Ectodermal cell (in vitro differentiated cells): ENCODE data around the gene PNLIPRP2.

Experiments used
- H3K27ac ChIP-seq: 2 replicates; pipeline ENCODE4 v1.7.0; 2013; ENCODE audit warnings: mild to moderate bottlenecking, low read depth, low read length; ENCODE audit not compliant: insufficient read depth, poor library complexity, severe bottlenecking
- H3K27me3 ChIP-seq: 2 replicates; pipeline ENCODE4 v1.7.0; 2013; ENCODE audit warnings: mild to moderate bottlenecking, low read length; ENCODE audit not compliant: insufficient read depth, control insufficient read depth, poor library complexity, severe bottlenecking
- H3K36me3 ChIP-seq: one replicate; pipeline ENCODE4 v1.7.0; 2013; ENCODE audit warnings: low read length; ENCODE audit not compliant: control insufficient read depth, insufficient read depth
- H3K4me1 ChIP-seq: one replicate; pipeline ENCODE4 v1.7.0; 2013; ENCODE audit warnings: low read length; ENCODE audit not compliant: control insufficient read depth, insufficient read depth
- H3K4me3 ChIP-seq: 2 replicates; pipeline ENCODE4 v1.7.0; 2013; ENCODE audit warnings: low read depth, low read length, control low read depth; ENCODE audit not compliant: insufficient read depth
- H3K9me3 ChIP-seq: 2 replicates; pipeline ENCODE4 v1.7.0; 2013; ENCODE audit warnings: mild to moderate bottlenecking, low read length, moderate library complexity; ENCODE audit not compliant: control insufficient read depth
- WGBS, 2 experiments: methylation state at CpG; one replicate each; pipeline ENCODE4 v1.1.7; 2013; ENCODE audit warnings: missing lambda C conversion rate in 2 of 2; 5-methylcytosine and 5-hydroxymethylcytosine counted together

Gene PNLIPRP2

DNA sequence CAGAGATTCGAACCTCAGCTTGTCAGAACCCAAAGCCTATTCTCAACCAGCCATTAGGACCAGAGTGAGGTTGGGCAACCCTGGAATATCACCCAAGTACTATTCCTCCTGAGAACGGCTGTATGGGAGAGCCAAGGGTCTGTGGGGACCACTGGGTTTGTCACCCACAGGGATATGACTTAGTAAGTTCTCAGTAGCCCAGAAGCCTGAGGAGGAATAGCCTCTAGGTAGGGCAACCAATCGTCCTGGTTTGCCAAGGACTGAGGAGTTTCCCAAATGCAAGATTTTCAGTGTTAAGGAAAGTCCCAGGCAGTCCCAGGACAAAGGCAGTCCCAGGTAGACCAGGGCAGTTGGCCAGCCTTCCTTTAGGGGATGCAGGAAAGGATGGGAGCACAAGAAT is 46.7 kb downstream of the PNLIPRP2 start:
- Histone ChIP-seq H3K4me3 (no peak overlapping the region), H3K9me3 (no peaks in the 10 kb centered on the region), H3K27ac (no peak overlapping the region), H3K27me3 (no peaks in the 10 kb centered on the region), H3K36me3 (no peaks in the 10 kb centered on the region), H3K4me1 (no peaks in the 10 kb centered on the region)
- WGBS, 2 experiments = 93 to 97% methylated on average over 3 of the region's 3 CpGs

DNA sequence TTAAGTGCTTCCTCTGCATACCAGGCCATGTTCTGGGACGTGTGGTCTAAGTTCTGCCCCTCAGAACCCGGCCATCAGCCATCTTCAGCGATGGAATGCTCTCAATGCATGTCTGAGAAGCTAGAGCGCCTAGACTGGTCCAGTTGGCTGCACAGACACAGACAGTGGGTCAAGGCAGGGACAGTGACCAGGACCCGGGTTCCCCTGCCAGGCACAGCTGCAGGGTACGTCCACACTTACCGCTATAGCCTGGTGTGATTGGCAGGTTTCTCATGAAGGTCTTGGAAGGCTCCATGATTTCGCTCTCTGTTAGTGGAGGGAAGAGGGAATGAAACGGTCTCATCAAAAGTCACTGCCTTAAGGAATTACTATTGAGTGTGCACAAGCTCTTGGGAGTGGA is 47.3 kb downstream of the PNLIPRP2 start:
- WGBS, 2 experiments = 96% methylated on average over 9 of the region's 9 CpGs
- Histone ChIP-seq H3K4me1 (no peaks in the 10 kb centered on the region), H3K4me3 (no peak overlapping the region), H3K27me3 (no peaks in the 10 kb centered on the region), H3K9me3 (no peaks in the 10 kb centered on the region), H3K27ac (no peak overlapping the region), H3K36me3 (no peaks in the 10 kb centered on the region)

DNA sequence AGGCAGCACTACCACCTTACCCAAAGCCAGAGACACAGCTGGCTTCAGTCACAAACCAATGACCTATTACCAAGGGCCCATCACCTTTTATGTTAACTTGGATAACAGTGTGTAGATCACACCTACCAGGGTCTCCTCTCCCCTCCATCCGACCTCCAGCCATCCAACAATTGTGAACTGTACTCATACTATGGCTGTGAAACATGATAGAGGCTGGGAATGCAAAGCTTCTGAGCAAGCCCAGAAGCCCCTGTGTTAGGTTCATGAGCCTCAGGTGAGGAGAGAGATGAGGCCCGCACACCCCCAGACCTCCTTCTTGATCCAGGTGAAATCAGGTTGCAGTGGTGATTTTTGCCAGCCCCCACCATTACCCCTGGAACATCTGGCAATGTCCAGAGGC is 47.7 kb downstream of the PNLIPRP2 start:
- 93 to 98% methylated on average over 2 of the region's 2 CpGs for WGBS, 2 experiments
- Histone ChIP-seq H3K4me1 (no peaks in the 10 kb centered on the region), H3K4me3 (no peak overlapping the region), H3K36me3 (no peaks in the 10 kb centered on the region), H3K27me3 (no peaks in the 10 kb centered on the region), H3K27ac (no peak overlapping the region), H3K9me3 (no peaks in the 10 kb centered on the region)

DNA sequence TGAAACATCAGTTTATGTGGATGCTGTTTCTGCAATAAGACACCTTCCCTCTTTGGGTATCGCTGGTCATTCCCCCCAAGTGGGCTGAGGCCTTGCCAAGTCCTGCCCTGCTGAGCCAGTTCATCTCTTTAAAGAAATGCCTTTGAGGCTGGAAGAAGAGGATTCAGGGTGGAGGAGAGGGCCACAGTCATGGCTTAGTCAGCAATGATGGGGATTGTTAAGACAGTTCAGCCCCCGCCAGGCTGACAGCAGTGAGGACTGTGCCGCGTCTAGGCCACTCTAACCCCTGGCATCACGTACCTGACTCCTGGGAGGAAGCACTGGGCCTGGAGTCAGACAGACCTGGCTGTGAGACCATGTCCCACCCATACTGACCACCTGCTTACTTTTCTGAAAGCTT is 48.3 kb downstream of the PNLIPRP2 start:
- H3K4me1 ChIP-seq = no peaks in the 10 kb centered on the region
- no peaks in the 10 kb centered on the region for H3K36me3 ChIP-seq
- H3K27me3 ChIP-seq = no peaks in the 10 kb centered on the region
- no peaks in the 10 kb centered on the region for H3K9me3 ChIP-seq
- no peak overlapping the region for H3K4me3 ChIP-seq
- H3K27ac ChIP-seq = no peak overlapping the region
- WGBS, 2 experiments = 88 to 91% methylated on average over 5 of the region's 5 CpGs

DNA sequence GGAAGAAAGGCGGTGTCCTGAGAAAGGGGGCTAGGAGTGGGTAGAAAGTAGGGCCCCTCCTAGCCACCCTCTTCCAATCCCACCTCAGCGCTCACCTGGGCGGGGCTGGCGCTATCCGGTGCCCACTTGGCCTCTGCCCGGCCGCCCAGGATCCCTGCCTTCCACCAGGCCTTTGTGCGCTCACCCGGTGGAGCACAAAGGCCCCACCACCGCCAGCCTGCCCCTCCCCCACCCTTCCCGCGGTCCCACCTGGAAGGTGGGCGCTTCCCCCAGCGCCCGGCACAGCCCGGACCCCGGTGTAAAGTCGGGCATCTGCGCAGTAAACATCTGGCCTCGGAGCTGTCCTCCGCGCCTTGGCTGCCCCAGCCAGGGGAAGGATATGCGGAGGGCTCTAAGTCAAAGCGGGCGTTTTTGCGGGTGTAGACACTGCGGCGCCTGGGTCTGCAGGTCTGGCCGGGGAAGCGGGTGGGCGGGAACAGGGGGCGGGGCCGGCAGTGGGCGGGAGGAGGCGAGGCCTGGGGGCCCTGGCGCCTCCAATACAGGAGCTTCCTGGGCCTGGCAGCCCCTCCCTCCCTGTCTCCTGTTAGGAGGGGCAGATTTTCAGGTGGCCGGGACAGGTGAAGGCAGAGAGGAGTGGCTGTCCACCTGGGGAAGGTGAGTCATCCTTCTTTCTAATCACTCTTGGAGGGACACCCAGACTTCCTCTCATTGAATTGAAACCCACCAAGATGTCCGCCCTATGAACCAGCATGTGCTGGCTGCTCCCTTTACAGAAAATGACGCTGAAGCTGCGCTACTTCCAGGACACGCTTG is 49.3 kb downstream of the PNLIPRP2 start:
- no peaks in the 10 kb centered on the region for H3K4me1 ChIP-seq
- peak overlapping the region; percentile 48 for H3K4me3 ChIP-seq
- 13 to 14% methylated on average over 39 to 40 of the region's 41 CpGs for WGBS, 2 experiments
- no peaks in the 10 kb centered on the region for H3K36me3 ChIP-seq
- no peaks in the 10 kb centered on the region for H3K9me3 ChIP-seq
- H3K27ac ChIP-seq = no peak overlapping the region
- H3K27me3 ChIP-seq = no peaks in the 10 kb centered on the region

DNA sequence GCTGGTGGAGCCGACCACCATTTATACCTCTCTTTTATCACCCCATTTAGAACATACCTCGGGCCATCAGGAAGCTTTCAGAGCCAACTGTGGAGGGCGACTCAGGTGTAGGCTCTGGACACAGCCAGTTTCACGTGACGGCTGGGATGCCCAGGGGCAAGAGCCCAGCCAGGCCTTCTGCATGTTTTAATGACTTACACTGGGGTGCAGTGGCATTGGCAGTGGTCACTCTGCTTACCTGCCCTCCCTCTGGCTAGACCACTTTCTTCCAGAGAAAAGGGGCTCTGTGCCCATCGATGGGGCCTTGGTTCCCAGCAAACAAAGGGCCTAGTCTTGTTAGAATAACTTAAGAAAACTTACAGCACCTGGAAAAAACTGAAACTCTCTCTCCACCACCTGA is 50.0 kb downstream of the PNLIPRP2 start:
- no peaks in the 10 kb centered on the region for H3K27me3 ChIP-seq
- H3K36me3 ChIP-seq = no peaks in the 10 kb centered on the region
- no peak overlapping the region for H3K4me3 ChIP-seq
- no peak overlapping the region for H3K27ac ChIP-seq
- H3K9me3 ChIP-seq = no peaks in the 10 kb centered on the region
- no peaks in the 10 kb centered on the region for H3K4me1 ChIP-seq
- WGBS, 2 experiments = 92 to 93% methylated on average over 6 of the region's 6 CpGs

DNA sequence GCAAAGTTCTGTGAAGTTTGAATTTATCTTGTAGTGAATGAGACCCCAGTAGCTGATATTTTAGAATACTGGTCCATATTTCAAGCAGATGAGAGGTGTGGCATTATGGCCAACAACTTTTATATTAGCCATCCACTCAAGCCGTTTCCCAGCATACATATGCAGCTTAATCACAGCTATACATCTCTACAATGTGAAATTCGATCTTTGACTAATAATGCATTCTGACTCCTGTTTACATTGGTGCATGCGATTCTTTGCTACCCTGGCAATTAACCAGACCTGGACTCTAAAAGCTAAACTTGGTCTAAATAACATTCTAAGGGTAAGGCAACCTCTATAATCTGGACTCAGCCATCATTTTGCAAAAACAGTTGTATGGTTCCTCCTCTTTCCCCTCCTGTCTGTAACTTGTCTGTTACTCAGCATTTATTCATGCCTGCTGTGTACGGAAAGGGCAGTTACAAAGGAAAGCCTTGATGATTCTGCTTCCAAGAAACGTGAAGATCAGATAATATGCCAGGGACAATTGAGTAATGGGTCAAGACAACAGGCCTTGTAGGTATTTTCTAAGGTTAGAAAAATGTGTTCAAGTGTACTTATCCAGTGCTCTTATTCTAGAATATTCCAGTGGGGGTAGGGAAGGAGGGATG is 50.6 kb downstream of the PNLIPRP2 start:
- Histone ChIP-seq H3K27ac (no peak overlapping the region), H3K36me3 (no peaks in the 10 kb centered on the region)
- WGBS, 2 experiments = 88 to 89% methylated on average over 5 of the region's 5 CpGs

DNA sequence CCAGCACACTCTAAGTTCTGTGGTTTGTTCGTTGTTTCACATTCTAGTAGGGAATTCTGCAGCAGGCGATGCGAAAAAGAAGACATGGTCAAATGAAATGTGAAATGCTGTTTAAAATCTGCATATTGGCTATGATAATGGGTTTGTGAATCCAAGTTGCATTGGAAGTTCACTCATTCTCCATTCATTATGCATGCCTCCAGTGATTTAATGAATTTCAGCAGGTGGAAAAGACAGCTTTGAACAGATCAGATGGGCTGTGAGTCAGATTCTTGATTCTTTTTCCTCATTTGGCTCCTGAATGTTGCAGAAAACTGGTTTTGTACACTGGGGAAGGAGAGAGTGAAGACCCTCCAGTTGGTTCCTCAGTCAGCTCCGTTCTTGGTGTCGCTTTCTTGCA is 52.1 kb downstream of the PNLIPRP2 start:
- Histone ChIP-seq H3K4me1 (no peaks in the 10 kb centered on the region), H3K27me3 (no peaks in the 10 kb centered on the region), H3K36me3 (no peaks in the 10 kb centered on the region), H3K4me3 (no peak overlapping the region), H3K9me3 (no peaks in the 10 kb centered on the region), H3K27ac (no peak overlapping the region)
- WGBS, 2 experiments = 94 to 97% methylated on average over 5 of the region's 5 CpGs

More for the DNA sequence above, 50.6 kb downstream of the PNLIPRP2 start:
- H3K27me3 ChIP-seq = no peaks in the 10 kb centered on the region
- H3K4me1 ChIP-seq = no peaks in the 10 kb centered on the region
- H3K9me3 ChIP-seq = no peaks in the 10 kb centered on the region
- H3K4me3 ChIP-seq = no peak overlapping the region

DNA sequence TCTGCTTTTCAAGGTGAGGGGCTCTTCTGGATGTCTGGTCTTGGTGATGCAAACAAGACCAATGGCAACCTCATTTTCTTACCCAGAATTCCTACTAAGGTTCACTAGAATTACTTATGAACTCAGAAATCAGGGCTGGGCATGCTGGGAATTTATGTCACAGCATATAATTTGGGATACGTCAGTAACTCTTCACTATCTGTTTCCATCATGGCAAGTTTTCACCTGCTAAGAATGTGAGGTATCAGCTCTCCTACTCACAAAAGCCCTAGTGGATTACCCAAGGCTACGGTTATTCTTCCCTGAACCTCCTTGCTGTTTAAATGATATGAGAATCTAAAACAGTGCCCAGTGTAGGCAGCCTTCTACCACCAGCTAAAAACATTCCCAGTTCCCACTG is 53.1 kb downstream of the PNLIPRP2 start:
- Histone ChIP-seq H3K36me3 (no peaks in the 10 kb centered on the region), H3K4me3 (no peak overlapping the region), H3K27ac (no peak overlapping the region), H3K4me1 (no peaks in the 10 kb centered on the region), H3K9me3 (no peaks in the 10 kb centered on the region), H3K27me3 (no peaks in the 10 kb centered on the region)
- WGBS, 2 experiments = 91% methylated on average over 2 of the region's 2 CpGs

DNA sequence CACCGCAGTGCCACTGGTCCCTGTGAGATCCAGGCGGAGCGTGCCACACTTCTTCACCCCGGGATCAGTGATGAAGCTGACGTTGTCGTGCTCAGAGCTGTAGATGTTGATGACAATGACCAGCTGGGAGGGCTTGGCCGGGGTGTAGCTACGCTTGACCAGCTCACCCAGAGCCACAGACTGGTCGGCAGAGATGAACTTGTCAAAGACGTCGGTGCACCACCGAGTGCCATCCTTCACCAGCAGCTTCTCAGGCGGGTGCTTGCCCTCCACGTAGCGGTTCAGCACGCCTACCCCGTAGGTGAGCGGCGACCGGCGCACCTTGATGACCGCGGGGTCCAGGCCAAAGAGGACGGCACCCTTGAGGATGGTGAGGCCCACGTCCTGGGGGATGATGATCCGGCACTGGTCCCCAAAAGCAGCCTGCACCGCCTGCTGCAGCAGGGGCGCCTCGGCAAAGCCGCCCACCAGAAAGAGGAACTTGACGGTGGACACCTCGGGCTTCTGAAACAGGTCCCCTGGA is 54.2 kb downstream of the PNLIPRP2 start:
- Histone ChIP-seq H3K4me1 (no peaks in the 10 kb centered on the region), H3K9me3 (no peaks in the 10 kb centered on the region), H3K27ac (no peak overlapping the region), H3K36me3 (no peaks in the 10 kb centered on the region), H3K27me3 (no peaks in the 10 kb centered on the region), H3K4me3 (no peak overlapping the region)
- 95 to 96% methylated on average over 32 of the region's 32 CpGs for WGBS, 2 experiments
